T-helper 2 cell treated with Interferon-gamma antibody and Interleukin-4, amounts not matched to agents 100 ng/mL and 5 ng/mL, for 36 hours (primary cell): ENCODE data around the gene ARMCX6. TPM values are rescaled to one million over a fixed set of nuclear protein-coding genes. Genes with fewer than 3 reads are reported as not detected.
"Not testable (repeated sequence)": the region's sequence is repeated elsewhere in the genome, so short reads cannot be mapped to it uniquely, and the experiment has no call there.

Experiments
- intact Hi-C: fragments of 100-400 bp; cut with micrococcal nuclease; formaldehyde crosslinking; loops from one replicate; pipeline ENCODE4 v1.15.1; 2023
- total RNA-seq: library from RNA; stranded (reverse); gene quantifications from 2 replicates; pipeline ENCODE4 v1.2.3, GENCODE V29; 2022

The ARMCX6 gene
- 43.4 and 43.7 TPM in 2 replicates for total RNA-seq

GRCh38 chrX:101617211-101618191 lies at the start of gene ARMCX6:
Gene ARMCX6 (minus strand): TSS chrX:101618000. CDS start chrX:101616620, 1,380 bp downstream.
- intact Hi-C loops, result loop anchor here (5.0 kb wide), 1 partner anchor 180 kb away; no protein-coding TSS in a partner anchor

GRCh38 chrX:101659601-101660063 lies 41.8 kb upstream of the ARMCX6 start, which contains the start of gene ARMCX2:
Gene ARMCX2 (minus strand): TSS chrX:101659850. CDS start chrX:101657588, 2,262 bp downstream.
- intact Hi-C loops, result loop anchor here (5.0 kb wide), 1 partner anchor 273 kb away; the partner anchor contains the start of gene ZMAT1

- intact Hi-C loops, result loop anchor here (5.0 kb wide), 1 partner anchor 273 kb away; the partner anchor contains the start of gene ZMAT1
Measured at GRCh38 chrX:101658661-101659491, 41.1 kb upstream of the ARMCX6 start.

GRCh38 chrX:101657495-101657894 lies 39.7 kb upstream of the ARMCX6 start:
- intact Hi-C loops, result loop anchor here (5.0 kb wide), 1 partner anchor 275 kb away; the partner anchor contains the start of gene ZMAT1

- intact Hi-C loops, result loop anchor here (5.0 kb wide), 1 partner anchor 275 kb away; the partner anchor contains the start of gene ZMAT1
Measured at GRCh38 chrX:101656817-101657216, 39.0 kb upstream of the ARMCX6 start.

GRCh38 chrX:101655534-101655933 lies 37.7 kb upstream of the ARMCX6 start:
- intact Hi-C loops, result loop anchor here (5.0 kb wide), 1 partner anchor 277 kb away; the partner anchor contains the start of gene ZMAT1

- intact Hi-C loops, result not testable (repeated sequence)
Measured at GRCh38 chrX:101647716-101648115, 29.9 kb upstream of the ARMCX6 start.

GRCh38 chrX:101642093-101642492 lies 24.3 kb upstream of the ARMCX6 start:
- intact Hi-C loops, result no loop called here

GRCh38 chrX:101639583-101639982 lies 21.8 kb upstream of the ARMCX6 start:
- intact Hi-C loops, result no loop called here

- intact Hi-C loops, result loop anchor here (5.0 kb wide), 1 partner anchor 178 kb away; no protein-coding TSS in a partner anchor
Measured at GRCh38 chrX:101619364-101619763, 1.6 kb upstream of the ARMCX6 start.

- intact Hi-C loops, result no loop called here
Measured at GRCh38 chrX:101605728-101606127, 12.1 kb downstream of the ARMCX6 start.

GRCh38 chrX:101605146-101605545 lies 12.7 kb downstream of the ARMCX6 start:
- intact Hi-C loops, result no loop called here

GRCh38 chrX:101602077-101602476 lies 15.7 kb downstream of the ARMCX6 start:
- intact Hi-C loops, result no loop called here

- intact Hi-C loops, result loop anchor here (5.0 kb wide), 2 partner anchors 158 to 198 kb away; no protein-coding TSS in a partner anchor
Measured at GRCh38 chrX:101599592-101599991, 18.2 kb downstream of the ARMCX6 start.

GRCh38 chrX:101595739-101596419 lies 21.9 kb downstream of the ARMCX6 start:
- intact Hi-C loops, result loop anchor here (5.0 kb wide), 2 partner anchors 161 to 201 kb away; no protein-coding TSS in a partner anchor

Other genes with a start within 250 kb of the ARMCX6 start
- gene BTK, start 231.8 kb downstream of the ARMCX6 start, total RNA-seq, result not detected in 2 replicates
- gene RPL36A, start 227.0 kb downstream of the ARMCX6 start, total RNA-seq, result 256 and 262 TPM in 2 replicates
- 30.8 and 36.0 TPM in 2 replicates for gene GLA, start 210.1 kb downstream of the ARMCX6 start, total RNA-seq
- gene HNRNPH2, start 209.8 kb downstream of the ARMCX6 start, total RNA-seq, result 41.5 and 42.2 TPM in 2 replicates
- 2.6 and 2.8 TPM in 2 replicates for gene ARMCX4, start 132.5 kb downstream of the ARMCX6 start, total RNA-seq
- gene ARMCX1, start 67.5 kb downstream of the ARMCX6 start, total RNA-seq, result 0.41 and 0.64 TPM in 2 replicates
- 30.4 and 32.0 TPM in 2 replicates for gene ARMCX3, start 5.2 kb upstream of the ARMCX6 start, total RNA-seq
- 1.9 and 3.1 TPM in 2 replicates for gene ARMCX2, start 41.9 kb upstream of the ARMCX6 start, total RNA-seq